Progenitor cell of endocrine pancreas (in vitro differentiated cells): ENCODE data around the gene MMP2. TPM values are rescaled to one million over a fixed set of nuclear protein-coding genes. Genes with fewer than 3 reads are reported as not detected.

Experiments used
- DNase-seq: peaks from one replicate; pipeline ENCODE4 v3.0.0; 2021; ENCODE audit warnings: low spot score; ENCODE audit not compliant: unreplicated experiment
- H3K27ac Mint-ChIP-seq: 2 replicates; pipeline ENCODE4 v1.8.0; 2021; ENCODE audit warnings: mild to moderate bottlenecking, moderate library complexity, mixed read lengths
- H3K27me3 Mint-ChIP-seq: 2 replicates; pipeline ENCODE4 v1.8.0; 2021; ENCODE audit warnings: mixed read lengths
- H3K36me3 Mint-ChIP-seq: 2 replicates; pipeline ENCODE4 v1.8.0; 2022; ENCODE audit warnings: mixed read lengths; ENCODE audit not compliant: insufficient read depth
- H3K4me1 Mint-ChIP-seq: 2 replicates; pipeline ENCODE4 v1.8.0; 2021; ENCODE audit warnings: low read depth, mixed read lengths
- H3K4me3 Mint-ChIP-seq: 2 replicates; pipeline ENCODE4 v1.8.0; 2021; ENCODE audit warnings: low read depth, mild to moderate bottlenecking, moderate library complexity, mixed read lengths
- H3K9me3 Mint-ChIP-seq: 2 replicates; pipeline ENCODE4 v1.8.0; 2021; ENCODE audit warnings: low read depth, mixed read lengths
- CTCF ChIP-seq: fragments of 200-600 bp; sonication (generic); IDR thresholded peaks from one replicate; pipeline ENCODE4 v1.5.0; 2021; ENCODE audit warnings: antibody characterized with exemption, mild to moderate bottlenecking; ENCODE audit not compliant: unreplicated experiment
- total RNA-seq: library from RNA; stranded (reverse); gene quantifications from 2 replicates; pipeline ENCODE4 v1.2.1, GENCODE V29; 2021

Gene MMP2
- total RNA-seq, 1 donor from 2014 or later = 8.4 TPM

- H3K4me3 Mint-ChIP-seq = peak overlapping the region; percentile 74
- no peak for DNase-seq
- H3K27me3 Mint-ChIP-seq = peaks cover 64% of the 10 kb centered on the region
- no peak overlapping the region for H3K27ac Mint-ChIP-seq
- TF ChIP-seq CTCF = no peak
- no peaks in the 10 kb centered on the region for H3K9me3 Mint-ChIP-seq
- H3K36me3 Mint-ChIP-seq = no peaks in the 10 kb centered on the region
- H3K4me1 Mint-ChIP-seq = peaks cover 7% of the 10 kb centered on the region
Measured at GRCh38 chr16:55480228-55480655, 1.2 kb downstream of the MMP2 start.

GRCh38 chr16:55481023-55481422, 2.0 kb downstream of the MMP2 start:
- Mint-ChIP-seq H3K4me1 (peaks cover 7% of the 10 kb centered on the region), H3K27me3 (peaks cover 56% of the 10 kb centered on the region), H3K9me3 (no peaks in the 10 kb centered on the region), H3K27ac (no peak overlapping the region), H3K4me3 (no peak overlapping the region), H3K36me3 (no peaks in the 10 kb centered on the region)
- DNase-seq = no peak
- TF ChIP-seq CTCF = no peak

- no peak overlapping the region for H3K27ac Mint-ChIP-seq
- H3K4me1 Mint-ChIP-seq = peaks cover 7% of the 10 kb centered on the region
- H3K36me3 Mint-ChIP-seq = no peaks in the 10 kb centered on the region
- DNase-seq = no peak
- peaks cover 48% of the 10 kb centered on the region for H3K27me3 Mint-ChIP-seq
- H3K4me3 Mint-ChIP-seq = no peak overlapping the region
- H3K9me3 Mint-ChIP-seq = no peaks in the 10 kb centered on the region
- TF ChIP-seq CTCF = no peak
Measured at GRCh38 chr16:55482056-55482455, 3.1 kb downstream of the MMP2 start.

GRCh38 chr16:55487048-55487803, 8.2 kb downstream of the MMP2 start:
- Mint-ChIP-seq H3K27ac (no peak overlapping the region), H3K4me3 (no peak overlapping the region), H3K9me3 (no peaks in the 10 kb centered on the region), H3K36me3 (no peaks in the 10 kb centered on the region), H3K27me3 (peaks cover under 1% of the 10 kb centered on the region), H3K4me1 (peaks cover 1% of the 10 kb centered on the region)
- no peak for TF ChIP-seq CTCF
- no peak for DNase-seq

- Mint-ChIP-seq H3K36me3 (no peaks in the 10 kb centered on the region), H3K4me3 (no peak overlapping the region), H3K27me3 (no peaks in the 10 kb centered on the region), H3K27ac (no peak overlapping the region), H3K9me3 (no peaks in the 10 kb centered on the region), H3K4me1 (peaks cover 1% of the 10 kb centered on the region)
- DNase-seq = no peak
- no peak for TF ChIP-seq CTCF
Measured at GRCh38 chr16:55488306-55488705, 9.3 kb downstream of the MMP2 start.
